HUES48 (cell line): ENCODE results near the gene SURF4.

ENCODE experiments used
- H3K27ac ChIP-seq: one replicate; pipeline ENCODE4 v1.7.0; 2013; ENCODE audit warnings: low read depth, low read length, inconsistent platforms
- H3K27me3 ChIP-seq: 2 replicates; pipeline ENCODE4 v1.6.1; 2013; ENCODE audit warnings: mild to moderate bottlenecking, low read length; ENCODE audit not compliant: control insufficient read depth, insufficient read depth
- H3K36me3 ChIP-seq: 2 replicates; pipeline ENCODE4 v1.6.1; 2013; ENCODE audit warnings: low read length; ENCODE audit not compliant: control insufficient read depth, insufficient read depth
- H3K4me1 ChIP-seq: 2 replicates; pipeline ENCODE4 v1.6.1; 2013; ENCODE audit warnings: mild to moderate bottlenecking, low read length; ENCODE audit not compliant: control insufficient read depth, insufficient read depth
- H3K4me3 ChIP-seq: 2 replicates; pipeline ENCODE4 v1.5.1; 2013; ENCODE audit warnings: mild to moderate bottlenecking, low read depth, low read length
- H3K9ac ChIP-seq: 2 replicates; pipeline ENCODE4 v1.6.1; 2013; ENCODE audit warnings: mild to moderate bottlenecking, low read depth, low read length, moderate library complexity
- H3K9me3 ChIP-seq: 2 replicates; pipeline ENCODE4 v1.6.1; 2013; ENCODE audit warnings: low read length; ENCODE audit not compliant: control insufficient read depth, insufficient read depth

The SURF4 gene

GRCh38 chr9:133361507-133362092 lies 14.3 kb downstream of the SURF4 start:
- H3K36me3 ChIP-seq = peaks cover 87% of the 10 kb centered on the region
- no peak overlapping the region for H3K27ac ChIP-seq
- H3K27me3 ChIP-seq = no peaks in the 10 kb centered on the region
- no peaks in the 10 kb centered on the region for H3K9me3 ChIP-seq
- H3K4me3 ChIP-seq = no peak overlapping the region
- no peak overlapping the region for H3K9ac ChIP-seq
- peaks cover 6% of the 10 kb centered on the region; the same call in 1 of the 2 replicates for H3K4me1 ChIP-seq

GRCh38 chr9:133360400-133361393 lies 15.2 kb downstream of the SURF4 start:
- H3K9me3 ChIP-seq = no peaks in the 10 kb centered on the region
- H3K4me1 ChIP-seq = peaks cover 6% of the 10 kb centered on the region; the same call in 1 of the 2 replicates
- H3K27me3 ChIP-seq = no peaks in the 10 kb centered on the region
- H3K9ac ChIP-seq = no peak overlapping the region
- H3K4me3 ChIP-seq = no peak overlapping the region
- peaks cover 78% of the 10 kb centered on the region for H3K36me3 ChIP-seq
- H3K27ac ChIP-seq = no peak overlapping the region

GRCh38 chr9:133359399-133360175 lies 16.3 kb downstream of the SURF4 start:
- Histone ChIP-seq H3K9ac (no peak overlapping the region), H3K4me1 (peaks cover 6% of the 10 kb centered on the region; the same call in 1 of the 2 replicates), H3K4me3 (no peak overlapping the region), H3K27ac (no peak overlapping the region), H3K9me3 (no peaks in the 10 kb centered on the region), H3K36me3 (peaks cover 69% of the 10 kb centered on the region), H3K27me3 (no peaks in the 10 kb centered on the region)

GRCh38 chr9:133357656-133358055 lies 18.2 kb downstream of the SURF4 start:
- H3K27me3 ChIP-seq = no peaks in the 10 kb centered on the region
- peak overlapping the region; percentile 3; the same call in 1 of the 2 replicates for H3K9ac ChIP-seq
- peaks cover 6% of the 10 kb centered on the region; the same call in 1 of the 2 replicates for H3K4me1 ChIP-seq
- H3K4me3 ChIP-seq = peak overlapping the region; percentile 90; the same call in 1 of the 2 replicates
- no peaks in the 10 kb centered on the region for H3K9me3 ChIP-seq
- peaks cover 70% of the 10 kb centered on the region for H3K36me3 ChIP-seq
- H3K27ac ChIP-seq = no peak overlapping the region

GRCh38 chr9:133356391-133357091 lies 19.3 kb downstream of the SURF4 start, which contains the start of the genes SURF1 and SURF2:
TSS of gene SURF1 (minus strand) at chr9:133356487. CDS start at chr9:133356453, 34 bp downstream.
TSS of gene SURF2 (plus strand) at chr9:133356550. CDS start at chr9:133356593, 43 bp downstream.
- H3K36me3 ChIP-seq = peaks cover 70% of the 10 kb centered on the region
- H3K4me1 ChIP-seq = peaks cover 6% of the 10 kb centered on the region; the same call in 1 of the 2 replicates
- H3K27me3 ChIP-seq = no peaks in the 10 kb centered on the region
- H3K4me3 ChIP-seq = peak within 1 kb of the TSS; percentile 90
- no peaks in the 10 kb centered on the region for H3K9me3 ChIP-seq
- peak within 1 kb of the TSS; percentile 61 for H3K27ac ChIP-seq
- H3K9ac ChIP-seq = peak within 1 kb of the TSS; percentile 72

GRCh38 chr9:133355881-133356357 lies 19.9 kb downstream of the SURF4 start:
- H3K9ac ChIP-seq = peak overlapping the region; percentile 66
- H3K4me3 ChIP-seq = peak overlapping the region; percentile 90
- H3K36me3 ChIP-seq = peaks cover 70% of the 10 kb centered on the region
- H3K4me1 ChIP-seq = peaks cover 6% of the 10 kb centered on the region; the same call in 1 of the 2 replicates
- H3K27me3 ChIP-seq = no peaks in the 10 kb centered on the region
- H3K9me3 ChIP-seq = no peaks in the 10 kb centered on the region
- H3K27ac ChIP-seq = peak overlapping the region; percentile 61

- Histone ChIP-seq H3K27ac (no peak overlapping the region), H3K4me3 (peak overlapping the region; percentile 90; the same call in 1 of the 2 replicates), H3K4me1 (peaks cover 6% of the 10 kb centered on the region; the same call in 1 of the 2 replicates), H3K27me3 (no peaks in the 10 kb centered on the region), H3K9ac (no peak overlapping the region), H3K9me3 (no peaks in the 10 kb centered on the region), H3K36me3 (peaks cover 70% of the 10 kb centered on the region)
Measured at GRCh38 chr9:133354766-133355165, 21.1 kb downstream of the SURF4 start.

- Histone ChIP-seq H3K27ac (peak overlapping the region; percentile 14), H3K9me3 (no peaks in the 10 kb centered on the region), H3K9ac (no peak overlapping the region), H3K4me1 (peaks cover 13% of the 10 kb centered on the region; the same call in 1 of the 2 replicates), H3K27me3 (no peaks in the 10 kb centered on the region), H3K36me3 (peaks cover 72% of the 10 kb centered on the region), H3K4me3 (no peak overlapping the region)
Measured at GRCh38 chr9:133353548-133353947, 22.3 kb downstream of the SURF4 start.

- H3K4me1 ChIP-seq = peaks cover 13% of the 10 kb centered on the region; the same call in 1 of the 2 replicates
- peak overlapping the region; percentile 13 for H3K27ac ChIP-seq
Measured at GRCh38 chr9:133352635-133353340, 23.1 kb downstream of the SURF4 start.

More at GRCh38 chr9:133352635-133353340, 23.1 kb downstream of the SURF4 start:
- Histone ChIP-seq H3K4me3 (no peak overlapping the region), H3K9me3 (no peaks in the 10 kb centered on the region), H3K9ac (no peak overlapping the region), H3K27me3 (no peaks in the 10 kb centered on the region), H3K36me3 (peaks cover 64% of the 10 kb centered on the region)
